IMR-90 (cell line): Measurements from ENCODE around the gene PI16. TPM values are rescaled to one million over a fixed set of nuclear protein-coding genes. Genes with fewer than 3 reads are reported as not detected.

Experiments
- ATAC-seq: fragments of 200-7000 bp; cut with Tn5 transposase; 2 replicates; pipeline ENCODE4 v1.9.1; 2020; ENCODE audit warnings: low read depth, mild to moderate bottlenecking, moderate library complexity
- BruUV-seq: library from RNA; stranded (reverse); fragments of 400-500 nt; replicated peaks from 2 replicates; lab custom pipeline; 2021; lab: Mats Ljungman, UMichigan
- CTCF ChIA-PET: fragments of 300-600 bp; formaldehyde crosslinking; extraction: SDS; loops from one replicate; lab custom pipeline; 2021; ENCODE audit warnings: antibody characterized with exemption; lab: Yijun Ruan, JAX
- POLR2A ChIA-PET: fragments of 300-600 bp; sonication (Branson Sonifier 250); formaldehyde crosslinking; loops from one replicate; lab custom pipeline; 2022; ENCODE audit warnings: antibody characterized with exemption; ENCODE audit not compliant: unreplicated experiment; lab: Charles Lee
- DNase-seq: peaks from one replicate; pipeline ENCODE4 v3.0.0; 2013
- H2AFZ ChIP-seq: replicated peaks from 2 replicates; pipeline ENCODE3; 2013; ENCODE audit warnings: low read length, mild to moderate bottlenecking; ENCODE audit not compliant: poor library complexity
- H2AK5ac ChIP-seq: 2 replicates; pipeline ENCODE4 v1.6.1; 2013; ENCODE audit warnings: low read depth, low read length, inconsistent platforms
- H2AK9ac ChIP-seq: replicated peaks from 2 replicates; pipeline ENCODE3; 2013; ENCODE audit warnings: mild to moderate bottlenecking, low read depth, low read length, moderate library complexity; ENCODE audit not compliant: poor library complexity
- H2BK120ac ChIP-seq: 2 replicates; pipeline ENCODE4 v1.6.1; 2013; ENCODE audit warnings: low read depth, low read length, inconsistent platforms
- H2BK15ac ChIP-seq: 3 replicates; pipeline ENCODE4 v1.6.1; 2013; ENCODE audit warnings: low read depth, low read length, inconsistent platforms
- H2BK20ac ChIP-seq: 2 replicates; pipeline ENCODE4 v1.6.1; 2013; ENCODE audit warnings: low read depth, mild to moderate bottlenecking, inconsistent platforms, low read length, moderate library complexity
- H2BK5ac ChIP-seq: 2 replicates; pipeline ENCODE4 v1.6.1; 2013; ENCODE audit warnings: mild to moderate bottlenecking, low read depth, low read length, inconsistent platforms; ENCODE audit not compliant: poor library complexity, severe bottlenecking
- H3K14ac ChIP-seq: replicated peaks from 2 replicates; pipeline ENCODE4 v1.6.1; 2013; ENCODE audit warnings: low read depth, low read length, inconsistent platforms
- H3K18ac ChIP-seq: 2 replicates; pipeline ENCODE4 v1.6.1; 2013; ENCODE audit warnings: low read depth, low read length, control low read depth
- H3K23ac ChIP-seq: 2 replicates; pipeline ENCODE4 v1.6.1; 2013; ENCODE audit warnings: low read depth, low read length, inconsistent platforms
- H3K27ac ChIP-seq: 2 replicates; pipeline ENCODE4 v1.5.1; 2013; ENCODE audit warnings: mild to moderate bottlenecking, control low read depth, low read length; ENCODE audit not compliant: insufficient read depth
- H3K27me3 ChIP-seq: 2 replicates; pipeline ENCODE4 v1.6.1; 2013; ENCODE audit warnings: low read length; ENCODE audit not compliant: control insufficient read depth, insufficient read depth
- H3K36me3 ChIP-seq: 2 replicates; pipeline ENCODE4 v1.6.1; 2013; ENCODE audit warnings: low read length, mixed read lengths; ENCODE audit not compliant: control insufficient read depth, insufficient read depth
- H3K4ac ChIP-seq: 2 replicates; pipeline ENCODE4 v1.6.1; 2013; ENCODE audit warnings: low read depth, low read length, inconsistent platforms
- H3K4me1 ChIP-seq: 2 replicates; pipeline ENCODE4 v1.6.1; 2013; ENCODE audit warnings: low read length, mixed read lengths; ENCODE audit not compliant: control insufficient read depth, insufficient read depth
- H3K4me2 ChIP-seq: 2 replicates; pipeline ENCODE4 v1.6.1; 2013; ENCODE audit warnings: low read depth, mild to moderate bottlenecking, control low read depth, low read length, moderate library complexity
- H3K4me3 ChIP-seq: 2 replicates; pipeline ENCODE4 v1.5.1; 2013; ENCODE audit warnings: low read depth, mild to moderate bottlenecking, control low read depth, low read length, moderate library complexity; ENCODE audit not compliant: insufficient read depth
- H3K56ac ChIP-seq: 2 replicates; pipeline ENCODE4 v1.6.1; 2013; ENCODE audit warnings: low read length, inconsistent platforms; ENCODE audit not compliant: insufficient read depth; ENCODE audit errors: extremely low read depth
- H3K79me1 ChIP-seq, 2 experiments: 2 replicates each; pipeline ENCODE4 v1.6.1; 2013; ENCODE audit warnings: low read length in 2 of 2, inconsistent platforms in 1 of 2, low read depth in 1 of 2
- H3K9ac ChIP-seq: 2 replicates; pipeline ENCODE4 v1.6.1; 2013; ENCODE audit warnings: low read depth, low read length, control low read depth
- H3K9me1 ChIP-seq: 2 replicates; pipeline ENCODE4 v1.6.1; 2013; ENCODE audit warnings: low read length, inconsistent platforms; ENCODE audit not compliant: insufficient read depth
- H3K9me3 ChIP-seq: 2 replicates; pipeline ENCODE4 v1.6.1; 2013; ENCODE audit warnings: low read length; ENCODE audit not compliant: control insufficient read depth, insufficient read depth
- H4K20me1 ChIP-seq: 2 replicates; pipeline ENCODE4 v1.6.1; 2013; ENCODE audit warnings: low read length, inconsistent platforms; ENCODE audit not compliant: insufficient read depth
- H4K5ac ChIP-seq: 2 replicates; pipeline ENCODE4 v1.6.1; 2013; ENCODE audit warnings: mild to moderate bottlenecking, low read depth, low read length, control low read depth
- H4K8ac ChIP-seq, 2 experiments: 2 replicates each; pipeline ENCODE4 v1.6.1; 2013; ENCODE audit warnings: low read depth in 2 of 2, low read length in 2 of 2, control low read depth in 1 of 2, inconsistent platforms in 1 of 2
- H4K91ac ChIP-seq: 2 replicates; pipeline ENCODE4 v1.6.1; 2013; ENCODE audit warnings: low read depth, low read length, inconsistent platforms; ENCODE audit not compliant: insufficient read depth
- BHLHE40 ChIP-seq: fragments of 150-350 bp; IDR thresholded peaks from 2 replicates; pipeline ENCODE4 v1.6.1; 2016; ENCODE audit warnings: mild to moderate bottlenecking, low read depth, low read length
- CEBPB ChIP-seq: IDR thresholded peaks from 2 replicates; pipeline ENCODE4 v1.6.1; 2012; ENCODE audit warnings: low read depth, low read length, improper control_type of control experiment
- CHD1 ChIP-seq: IDR thresholded peaks from 2 replicates; pipeline ENCODE4 v1.6.1; 2012; ENCODE audit warnings: low read depth, low read length, improper control_type of control experiment
- CTCF ChIP-seq: conservative IDR thresholded peaks from 2 replicates; pipeline ENCODE4 v1.5.1; 2012; ENCODE audit warnings: mild to moderate bottlenecking, low read depth, low read length, improper control_type of control experiment
- ELK1 ChIP-seq: fragments of 150-350 bp; IDR thresholded peaks from 2 replicates; pipeline ENCODE4 v1.6.1; 2016; ENCODE audit warnings: low read depth, mild to moderate bottlenecking, low read length, moderate library complexity, borderline replicate concordance
- FOS ChIP-seq: fragments of 150-350 bp; IDR thresholded peaks from 2 replicates; pipeline ENCODE4 v1.6.1; 2016; ENCODE audit warnings: low read depth, low read length
- MAFK ChIP-seq: IDR thresholded peaks from 2 replicates; pipeline ENCODE4 v1.6.1; 2012; ENCODE audit warnings: low read depth, low read length, improper control_type of control experiment
- MAZ ChIP-seq: IDR thresholded peaks from 2 replicates; pipeline ENCODE4 v1.6.1; 2012; ENCODE audit warnings: low read depth, mild to moderate bottlenecking, low read length, improper control_type of control experiment, moderate library complexity, borderline replicate concordance
- MXI1 ChIP-seq: IDR thresholded peaks from 2 replicates; pipeline ENCODE4 v1.6.1; 2012; ENCODE audit warnings: low read depth, mild to moderate bottlenecking, low read length, moderate library complexity, borderline replicate concordance
- NFE2L2 ChIP-seq: fragments of 150-350 bp; IDR thresholded peaks from 2 replicates; pipeline ENCODE4 v1.6.1; 2016; ENCODE audit warnings: low read depth, mild to moderate bottlenecking, low read length
- POLR2A ChIP-seq: IDR thresholded peaks from 2 replicates; pipeline ENCODE4 v1.6.1; 2012; ENCODE audit warnings: mild to moderate bottlenecking, low read depth, low read length
- RAD21 ChIP-seq: IDR thresholded peaks from 2 replicates; pipeline ENCODE4 v1.6.1; 2012; ENCODE audit warnings: low read length, improper control_type of control experiment
- RCOR1 ChIP-seq: IDR thresholded peaks from 2 replicates; pipeline ENCODE4 v1.6.1; 2012; ENCODE audit warnings: mild to moderate bottlenecking, low read length, improper control_type of control experiment; ENCODE audit not compliant: insufficient replicate concordance
- RFX5 ChIP-seq: IDR thresholded peaks from 2 replicates; pipeline ENCODE4 v1.8.0; 2012; ENCODE audit warnings: low read depth, mild to moderate bottlenecking, low read length, moderate library complexity
- SMC3 ChIP-seq: fragments of 150-350 bp; IDR thresholded peaks from 2 replicates; pipeline ENCODE4 v1.6.1; 2016; ENCODE audit warnings: low read depth, mild to moderate bottlenecking, antibody characterized with exemption, low read length, moderate library complexity
- USF2 ChIP-seq: fragments of 150-350 bp; IDR thresholded peaks from 2 replicates; pipeline ENCODE4 v1.6.1; 2017; ENCODE audit warnings: mild to moderate bottlenecking, antibody characterized with exemption, low read length, low read depth
- WGBS, 2 experiments: methylation state at CpG; one replicate each; pipeline versions ENCODE4 v1.1.5 to v1.1.7; 2013; ENCODE audit warnings: missing lambda C conversion rate in 2 of 2; ENCODE audit not compliant: insufficient read length in 1 of 2; ENCODE audit errors: extremely low coverage in 2 of 2; 5-methylcytosine and 5-hydroxymethylcytosine counted together
- dilution Hi-C: fragments of 300-500 bp; cut with HindIII; formaldehyde crosslinking; loops from one replicate; pipeline ENCODE4 v1.14.3; 2018; ENCODE audit warnings: low sequenced_read_pairs; ENCODE audit not compliant: unreplicated experiment
- in situ Hi-C: fragments of 300-500 bp; cut with MboI; formaldehyde crosslinking; loops from 3 replicates; pipeline ENCODE4 v1.14.3; 2019; ENCODE audit warnings: low sequenced_read_pairs, inconsistent platforms, mixed read lengths
- intact Hi-C: fragments of 100-400 bp; cut with micrococcal nuclease; formaldehyde crosslinking; loops from 2 replicates; pipeline ENCODE4 v1.10.0; 2022
- polyA plus RNA-seq, 3 experiments: library from polyadenylated mRNA; depleted of rRNA; stranded (reverse); fragments of >200 nt; gene quantifications; 2 replicates each; pipeline ENCODE4 v1.2.3, GENCODE V29; 2012; ENCODE audit warnings: low replicate concordance in 1 of 3
- total RNA-seq: library from RNA; depleted of rRNA; stranded (reverse); fragments of >200 nt; gene quantifications from 2 replicates; pipeline ENCODE4 v1.2.3, GENCODE V29; 2012

Gene PI16
- total and polyA plus RNA-seq, 2 of the 4 experiments (the other 2 are of a cell fraction), result 0.21 TPM; not detected in 1

GRCh38 chr6:36908747-36909146, 45.8 kb upstream of the PI16 start:
- POLR2A ChIA-PET, result no interaction called here
- no peak overlapping the region for H2AK9ac ChIP-seq
- no peak overlapping the region for H4K5ac ChIP-seq

More at GRCh38 chr6:36908747-36909146, 45.8 kb upstream of the PI16 start:
- Histone ChIP-seq H2BK20ac (no peak overlapping the region), H3K18ac (no peak overlapping the region), H4K91ac (no peak overlapping the region), H2AK5ac (peak overlapping the region; percentile 3; the same call in 1 of the 2 replicates), H3K4me3 (no peak overlapping the region), H3K9me3 (no peaks in the 10 kb centered on the region), H2BK120ac (no peak overlapping the region), H4K8ac (no peak overlapping the region), H3K4ac (no peak overlapping the region), H3K4me1 (peaks cover 20% of the 10 kb centered on the region), H3K9me1 (peaks cover 15% of the 10 kb centered on the region), H2BK5ac (no peak overlapping the region), H3K9ac (no peak overlapping the region), H3K27ac (no peak overlapping the region), H3K23ac (no peak overlapping the region), H3K79me1 (peaks cover 13 to 31% of the 10 kb centered on the region in 2 experiments), H3K56ac (no peak overlapping the region), H3K14ac (no peak overlapping the region), H3K4me2 (no peak overlapping the region), H2AFZ (no peak overlapping the region), H3K36me3 (peaks cover 8% of the 10 kb centered on the region; the same call in 1 of the 2 replicates), H2BK15ac (no peak overlapping the region), H4K20me1 (peaks cover 18% of the 10 kb centered on the region), H3K27me3 (no peaks in the 10 kb centered on the region)
- no CpG with 5 or more reads among the region's 2 CpGs for WGBS, 2 experiments
- in situ Hi-C loops, result no loop called here
- DNase-seq (no peak), ATAC-seq (no peak)
- BruUV-seq, result no TSS peak
- CTCF ChIA-PET, result no interaction called here
- TF ChIP-seq CEBPB (no peak), MAFK (no peak), CTCF (no peak), MAZ (no peak), BHLHE40 (no peak), FOS (no peak), NFE2L2 (no peak), RAD21 (no peak), SMC3 (no peak), CHD1 (no peak), USF2 (no peak), RFX5 (no peak), ELK1 (no peak), MXI1 (no peak), POLR2A (no peak), RCOR1 (no peak)
- intact Hi-C loops, result no loop called here
- dilution Hi-C loops, result no loop called here
